Chondrocyte (in vitro differentiated cells): ENCODE measurements around the gene ATXN7L1. TPM values are rescaled to one million over a fixed set of nuclear protein-coding genes. Genes with fewer than 3 reads are reported as not detected.

Experiments used
- DNase-seq: peaks from one replicate; pipeline ENCODE4 v3.0.0; 2021; ENCODE audit warnings: mixed read lengths, low spot score
- H3K27ac Mint-ChIP-seq: one replicate; pipeline ENCODE4 v1.8.0; 2021; ENCODE audit warnings: mild to moderate bottlenecking, moderate library complexity, mixed read lengths; ENCODE audit not compliant: unreplicated experiment
- H3K27me3 Mint-ChIP-seq: 2 replicates; pipeline ENCODE4 v1.8.0; 2021; ENCODE audit warnings: low read depth, mixed read lengths
- H3K36me3 Mint-ChIP-seq: 2 replicates; pipeline ENCODE4 v1.8.0; 2021; ENCODE audit warnings: low read depth, mixed read lengths
- H3K4me1 Mint-ChIP-seq: 2 replicates; pipeline ENCODE4 v1.8.0; 2021; ENCODE audit warnings: low read depth, mild to moderate bottlenecking, mixed read lengths
- H3K4me3 Mint-ChIP-seq: one replicate; pipeline ENCODE4 v1.8.0; 2021; ENCODE audit warnings: mild to moderate bottlenecking, moderate library complexity, mixed read lengths; ENCODE audit not compliant: unreplicated experiment
- H3K9me3 Mint-ChIP-seq: 2 replicates; pipeline ENCODE4 v1.8.0; 2021; ENCODE audit warnings: low read depth, mixed read lengths
- total RNA-seq: library from RNA; stranded (reverse); gene quantifications from 3 replicates; pipeline ENCODE4 v1.2.1, GENCODE V29; 2021
- TF ChIP-seq, protein P1 (sequence below): fragments of 200-600 bp; sonication (generic); IDR thresholded peaks from 2 replicates; pipeline ENCODE4 v1.5.0; 2021; ENCODE audit warnings: antibody characterized with exemption, mild to moderate bottlenecking, moderate library complexity

ATXN7L1 gene
- total RNA-seq, 1 donor from 2014 or later: 6.4 TPM

GRCh38 chr7:105776986-105777910 is 99.2 kb downstream of the ATXN7L1 start:
- no peaks in the 10 kb centered on the region for H3K27me3 Mint-ChIP-seq
- no peak for DNase-seq

GRCh38 chr7:105776068-105776790 is 100.2 kb downstream of the ATXN7L1 start:
- Mint-ChIP-seq H3K27me3 (no peaks in the 10 kb centered on the region), H3K36me3 (peaks cover 9% of the 10 kb centered on the region), H3K27ac (peak overlapping the region; percentile 67), H3K4me1 (peaks cover 21% of the 10 kb centered on the region), H3K4me3 (no peak overlapping the region), H3K9me3 (peaks cover 5% of the 10 kb centered on the region)
- no peak for DNase-seq
- TF ChIP-seq, protein P1, sequence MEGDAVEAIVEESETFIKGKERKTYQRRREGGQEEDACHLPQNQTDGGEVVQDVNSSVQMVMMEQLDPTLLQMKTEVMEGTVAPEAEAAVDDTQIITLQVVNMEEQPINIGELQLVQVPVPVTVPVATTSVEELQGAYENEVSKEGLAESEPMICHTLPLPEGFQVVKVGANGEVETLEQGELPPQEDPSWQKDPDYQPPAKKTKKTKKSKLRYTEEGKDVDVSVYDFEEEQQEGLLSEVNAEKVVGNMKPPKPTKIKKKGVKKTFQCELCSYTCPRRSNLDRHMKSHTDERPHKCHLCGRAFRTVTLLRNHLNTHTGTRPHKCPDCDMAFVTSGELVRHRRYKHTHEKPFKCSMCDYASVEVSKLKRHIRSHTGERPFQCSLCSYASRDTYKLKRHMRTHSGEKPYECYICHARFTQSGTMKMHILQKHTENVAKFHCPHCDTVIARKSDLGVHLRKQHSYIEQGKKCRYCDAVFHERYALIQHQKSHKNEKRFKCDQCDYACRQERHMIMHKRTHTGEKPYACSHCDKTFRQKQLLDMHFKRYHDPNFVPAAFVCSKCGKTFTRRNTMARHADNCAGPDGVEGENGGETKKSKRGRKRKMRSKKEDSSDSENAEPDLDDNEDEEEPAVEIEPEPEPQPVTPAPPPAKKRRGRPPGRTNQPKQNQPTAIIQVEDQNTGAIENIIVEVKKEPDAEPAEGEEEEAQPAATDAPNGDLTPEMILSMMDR: no peak

More at GRCh38 chr7:105776986-105777910, 99.2 kb downstream of the ATXN7L1 start:
- Mint-ChIP-seq H3K4me1 (peaks cover 21% of the 10 kb centered on the region), H3K9me3 (no peaks in the 10 kb centered on the region), H3K4me3 (no peak overlapping the region), H3K36me3 (peaks cover 4% of the 10 kb centered on the region), H3K27ac (no peak overlapping the region)
- TF ChIP-seq, protein P1: no peak

GRCh38 chr7:105775580-105775979 is 100.8 kb downstream of the ATXN7L1 start:
- Mint-ChIP-seq H3K36me3 (peaks cover 10% of the 10 kb centered on the region), H3K4me3 (no peak overlapping the region), H3K4me1 (peaks cover 22% of the 10 kb centered on the region), H3K9me3 (peaks cover 5% of the 10 kb centered on the region), H3K27me3 (no peaks in the 10 kb centered on the region), H3K27ac (peak overlapping the region; percentile 67)
- DNase-seq: no peak
- TF ChIP-seq, protein P1: no peak

DNA sequence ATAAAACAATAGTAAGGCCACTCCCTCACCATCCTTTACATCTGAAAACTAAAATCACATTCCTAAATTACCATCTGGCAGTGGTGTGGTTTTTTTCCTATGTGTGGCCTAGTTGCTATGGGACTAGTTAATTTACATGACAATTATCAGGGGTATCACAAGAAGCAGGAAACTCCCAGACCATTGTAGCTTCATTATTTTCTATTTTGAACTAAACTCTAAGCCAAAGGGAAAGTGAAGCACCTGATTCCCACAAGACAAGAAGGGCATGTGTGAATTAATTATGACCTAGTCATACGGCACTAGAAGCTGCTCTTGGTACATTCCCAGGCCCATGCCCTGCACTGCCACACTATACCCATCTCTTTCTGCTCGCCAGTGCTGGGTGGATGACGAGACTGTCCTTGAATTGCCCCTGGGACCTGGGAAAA is 103.4 kb downstream of the ATXN7L1 start:
- no peaks in the 10 kb centered on the region for H3K27me3 Mint-ChIP-seq
- peaks cover 33% of the 10 kb centered on the region for H3K4me1 Mint-ChIP-seq
- peaks cover 10% of the 10 kb centered on the region for H3K36me3 Mint-ChIP-seq
- peaks cover 5% of the 10 kb centered on the region for H3K9me3 Mint-ChIP-seq
- TF ChIP-seq, protein P1: no peak
- DNase-seq: no peak
- H3K27ac Mint-ChIP-seq: no peak overlapping the region
- H3K4me3 Mint-ChIP-seq: no peak overlapping the region
